NOMO-1 treated with dmso at 0.1 percent for 144 hours (cell line): ENCODE results near the gene RUNX1.

Experiments used
- DNase-seq: peaks from one replicate; lab custom pipeline; 2025; ENCODE audit not compliant: unreplicated experiment; lab: John Stamatoyannopoulos, UW

Gene RUNX1

DNA sequence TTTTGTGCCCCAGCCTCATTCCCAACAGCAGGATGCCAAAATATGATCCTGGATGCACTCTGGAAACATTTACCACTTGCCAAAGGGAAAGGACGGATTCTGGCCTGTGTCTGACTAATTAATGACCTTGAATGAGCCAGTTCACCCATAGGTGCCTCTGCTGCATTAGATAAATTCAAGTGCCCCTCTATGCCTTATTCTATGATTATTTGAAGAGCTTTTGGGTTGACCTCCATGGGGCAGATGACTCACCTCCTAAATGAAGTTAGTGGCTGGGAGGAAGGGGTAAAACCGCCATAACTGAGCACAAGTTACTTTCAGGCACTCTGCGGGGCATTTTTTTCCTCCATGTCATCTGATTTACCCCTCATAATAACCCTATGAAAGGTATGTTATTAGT, 282.2 kb downstream of the RUNX1 start:
- no peak for DNase-seq

DNA sequence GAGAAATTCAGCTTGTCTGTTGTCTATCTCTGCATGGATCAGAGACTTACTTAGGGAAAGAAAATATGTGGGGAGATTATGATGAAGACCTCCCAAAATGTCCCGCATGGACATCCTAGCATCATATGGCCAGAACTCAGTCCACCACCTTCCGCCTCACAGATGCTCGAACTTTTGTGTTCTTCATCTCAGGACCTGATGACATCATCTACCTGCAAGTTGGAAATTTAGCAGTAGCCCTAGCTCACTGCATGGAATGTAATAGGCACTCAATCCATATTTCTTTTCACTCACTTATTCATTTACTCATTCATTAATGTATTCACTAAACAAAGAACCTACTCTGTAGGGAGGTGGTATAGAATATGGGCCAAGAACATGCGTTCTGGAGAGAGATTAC, 283.5 kb downstream of the RUNX1 start:
- no peak for DNase-seq

- DNase-seq = no peak
Observed at GRCh38 chr21:34764715-34765284, 284.3 kb downstream of the RUNX1 start.

DNA sequence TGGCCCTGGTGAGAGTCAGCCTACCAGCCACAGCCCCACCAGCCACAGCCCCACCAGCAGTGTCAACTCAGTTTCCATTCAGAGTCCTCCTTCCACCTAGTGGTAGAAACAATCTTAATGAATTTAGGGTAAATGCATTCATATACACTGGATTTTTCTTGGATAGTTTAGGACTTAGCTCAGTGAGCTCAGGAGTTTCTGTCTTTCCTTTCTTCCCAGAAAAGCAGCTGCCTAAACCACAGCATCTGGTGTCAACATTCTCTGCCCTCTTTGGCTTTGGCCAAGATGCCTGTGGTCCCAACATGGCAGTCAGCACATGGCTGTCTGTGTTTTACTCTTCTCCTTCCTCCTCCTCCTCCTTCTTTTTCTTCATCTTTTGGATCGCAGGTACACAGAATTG, 286.3 kb downstream of the RUNX1 start:
- no peak for DNase-seq

GRCh38 chr21:34761758-34762330, 287.3 kb downstream of the RUNX1 start:
- no peak for DNase-seq

GRCh38 chr21:34754690-34755647, 294.1 kb downstream of the RUNX1 start:
- no peak for DNase-seq

DNA sequence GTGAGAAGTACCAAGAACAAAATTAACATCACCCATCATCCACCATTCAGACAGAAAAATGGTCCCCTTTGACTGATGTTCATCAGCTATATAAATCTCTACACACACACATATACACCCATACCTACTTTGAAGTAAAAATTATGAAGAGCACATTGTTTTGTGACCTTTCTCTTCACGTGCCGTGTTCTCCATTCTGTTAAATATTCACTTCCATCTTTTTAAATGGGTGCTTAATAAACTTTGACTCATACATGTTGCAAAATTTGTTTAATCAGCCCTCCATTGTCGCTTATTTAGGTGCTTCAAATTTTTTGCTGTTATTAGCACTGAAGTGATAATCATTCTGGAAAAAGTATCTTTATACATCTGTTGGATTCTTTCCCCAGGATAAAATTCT, 300.2 kb downstream of the RUNX1 start:
- no peak for DNase-seq

- DNase-seq = peak; percentile 94
Observed at GRCh38 chr21:34745557-34746255, 303.4 kb downstream of the RUNX1 start.

DNA sequence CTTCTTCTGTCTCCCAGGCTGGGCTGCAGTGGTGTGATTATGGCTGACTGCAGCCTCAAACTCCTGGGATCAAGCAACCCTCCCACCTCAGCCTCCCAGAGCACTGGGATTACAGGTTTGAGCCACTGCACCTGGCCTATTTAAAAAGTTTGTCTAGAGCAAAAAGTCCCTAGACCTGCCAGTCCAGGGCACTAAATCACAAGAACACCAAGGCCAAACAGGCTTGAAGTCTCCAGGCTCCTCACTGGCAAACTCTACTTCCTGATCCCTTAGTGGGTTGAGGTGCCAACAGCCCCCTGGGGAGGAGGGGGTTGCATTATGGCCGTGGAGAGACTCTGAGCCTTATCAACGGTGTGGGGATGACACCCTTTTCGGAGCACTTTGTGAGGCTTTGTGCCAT, 304.3 kb downstream of the RUNX1 start:
- DNase-seq = no peak

- DNase-seq = no peak
Observed at GRCh38 chr21:34743831-34744230, 305.3 kb downstream of the RUNX1 start.

- no peak for DNase-seq
Observed at GRCh38 chr21:34743285-34743684, 305.8 kb downstream of the RUNX1 start.

DNA sequence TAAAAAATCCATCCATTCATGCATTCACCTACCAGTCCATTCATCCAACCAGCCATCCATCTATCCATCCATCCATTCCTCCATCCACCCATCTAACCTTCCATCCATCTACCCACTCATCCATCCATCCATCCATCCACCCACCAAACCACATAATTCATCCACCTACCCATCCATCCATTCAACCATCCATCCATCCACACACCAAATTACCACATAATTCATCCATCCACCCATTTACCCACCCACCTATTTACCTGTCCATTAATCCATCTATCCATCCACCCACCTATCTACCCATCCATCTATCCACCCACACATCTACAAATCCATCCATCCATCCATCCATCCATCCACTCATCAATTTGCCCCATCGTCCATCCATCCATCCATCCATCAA, 308.9 kb downstream of the RUNX1 start:
- no peak for DNase-seq
